Endothelial cell of hepatic sinusoid (primary cell): Measurements from ENCODE around the gene USB1.

ENCODE experiments used
- in situ Hi-C: cut with HindIII; loops from 2 replicates; pipeline ENCODE4 v1.10.0; 2017; ENCODE audit warnings: low sequenced_read_pairs

Gene USB1

DNA sequence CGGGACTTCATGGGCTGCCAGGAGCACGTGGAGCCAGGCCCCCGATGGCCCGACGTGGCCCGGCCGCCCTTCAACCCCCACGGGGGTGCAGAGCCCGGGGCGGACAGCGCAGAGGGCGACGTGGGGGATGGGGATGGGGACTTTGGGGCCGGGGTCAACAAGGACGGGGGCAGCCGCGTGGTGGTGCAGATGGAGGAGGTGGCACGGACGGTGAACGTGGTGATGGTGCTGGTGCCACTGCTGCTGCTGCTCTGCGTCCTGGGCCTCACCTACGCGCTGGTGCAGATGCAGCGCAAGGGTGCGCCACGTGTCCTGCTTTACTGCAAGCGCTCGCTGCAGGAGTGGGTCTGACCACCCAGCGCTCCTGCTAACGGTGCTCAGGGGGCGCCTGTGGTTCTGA is 43.9 kb downstream of the USB1 start:
- in situ Hi-C loops = no loop called here

- in situ Hi-C loops = no loop called here
These were observed 45.1 kb downstream of the USB1 start for GRCh38 chr16:58046054-58046881.

DNA sequence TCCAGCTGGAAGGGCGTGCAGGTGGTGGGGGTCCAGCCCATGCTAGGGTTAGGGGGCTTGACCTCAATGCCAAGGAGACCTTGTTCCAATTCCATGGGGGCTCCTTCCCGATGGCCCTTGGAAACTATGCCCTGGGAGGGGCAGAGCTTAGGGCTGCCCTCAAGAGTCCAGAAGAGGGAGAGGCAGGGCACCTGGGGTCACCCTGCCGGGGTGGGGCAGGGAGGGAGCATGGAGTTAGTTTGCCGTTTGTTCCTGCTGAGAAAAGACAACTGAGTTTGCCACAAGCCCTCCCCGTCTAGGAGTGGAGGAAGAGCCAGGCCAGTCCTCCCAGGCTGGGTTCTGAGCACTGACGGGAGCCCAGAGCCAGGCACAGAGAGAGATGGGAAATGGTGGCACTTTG is 45.7 kb downstream of the USB1 start:
- in situ Hi-C loops = no loop called here

- in situ Hi-C loops = no loop called here
These were observed 46.5 kb downstream of the USB1 start for GRCh38 chr16:58047557-58048348.

DNA sequence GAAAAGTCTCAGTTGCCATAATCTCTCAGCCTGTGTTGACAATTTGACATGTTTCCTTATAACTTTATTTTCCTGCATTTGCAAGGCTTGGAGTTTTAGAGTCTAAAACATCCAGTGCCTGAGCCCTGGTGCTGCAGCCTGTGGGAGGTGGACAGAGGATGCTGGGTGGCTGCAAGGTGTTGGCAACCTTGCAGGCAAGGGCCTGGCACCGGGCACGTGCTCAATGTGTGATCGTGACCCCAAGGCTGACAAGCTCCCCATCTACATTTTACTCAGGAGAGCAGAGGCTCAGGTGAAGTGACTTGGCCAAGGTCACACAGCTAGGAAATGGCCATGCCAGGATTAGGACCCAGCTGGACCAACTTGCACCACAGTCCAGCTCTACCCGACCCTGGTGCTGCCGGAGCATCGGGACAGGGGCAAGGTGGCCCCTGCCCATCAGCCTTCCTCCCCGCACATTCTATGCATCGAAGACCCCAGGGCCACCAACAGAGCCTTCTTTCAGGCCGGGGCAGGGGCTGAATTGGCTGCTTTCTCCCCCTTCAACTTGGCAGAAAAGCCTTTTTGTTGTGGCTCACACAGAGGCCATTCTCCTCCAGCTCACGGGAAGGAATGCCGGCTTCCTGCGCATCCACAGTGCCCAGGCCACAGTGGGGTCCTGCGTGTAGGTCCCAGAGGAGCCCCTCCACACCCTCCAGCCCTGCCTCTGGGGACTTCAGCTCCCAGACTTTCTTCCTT is 47.5 kb downstream of the USB1 start:
- in situ Hi-C loops = no loop called here

DNA sequence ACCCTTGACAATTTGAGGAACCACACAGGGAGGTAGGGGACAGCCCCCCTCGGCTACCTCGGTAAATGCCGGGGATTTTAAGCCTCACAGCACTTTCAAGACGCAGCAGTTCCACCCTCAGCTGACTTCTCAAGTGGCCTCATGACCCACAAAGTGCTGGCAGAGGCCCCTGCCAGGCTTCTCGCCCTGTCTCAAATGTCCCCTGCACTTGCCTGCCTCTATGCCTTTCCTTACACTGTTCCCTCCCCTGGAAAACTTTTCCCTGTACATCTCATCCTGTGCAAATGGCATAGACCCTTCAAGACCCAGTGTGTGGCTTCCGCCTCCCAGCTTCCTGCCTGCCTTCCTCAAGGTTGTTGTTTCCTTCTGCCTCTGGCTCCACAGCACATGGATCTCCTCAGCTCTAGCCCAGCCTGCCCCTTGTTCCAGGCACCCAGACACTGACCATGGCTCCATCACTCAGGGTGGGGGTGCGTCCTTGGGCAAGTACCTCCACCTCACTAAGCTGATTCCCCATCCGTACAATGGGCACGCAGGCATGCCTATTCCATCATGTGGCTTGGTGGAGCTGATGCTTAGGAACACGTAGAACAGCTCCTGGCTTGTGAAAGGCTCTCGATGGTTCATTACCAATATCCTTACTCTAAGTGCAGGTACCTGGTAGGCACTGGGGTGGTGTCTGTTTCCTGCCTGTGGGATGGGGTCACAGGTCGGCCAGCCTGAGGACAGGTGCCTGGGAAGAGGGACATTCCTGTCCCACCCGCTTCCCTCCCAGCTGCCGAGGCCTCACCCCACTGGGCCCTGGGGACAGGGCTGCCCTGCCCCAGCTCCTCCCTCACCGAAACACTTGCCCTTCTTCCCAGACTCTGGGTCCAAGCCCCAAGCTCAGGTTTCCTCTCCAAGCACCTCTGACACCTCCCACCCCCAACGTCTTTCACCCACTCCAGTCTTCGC is 48.3 kb downstream of the USB1 start:
- in situ Hi-C loops = no loop called here

DNA sequence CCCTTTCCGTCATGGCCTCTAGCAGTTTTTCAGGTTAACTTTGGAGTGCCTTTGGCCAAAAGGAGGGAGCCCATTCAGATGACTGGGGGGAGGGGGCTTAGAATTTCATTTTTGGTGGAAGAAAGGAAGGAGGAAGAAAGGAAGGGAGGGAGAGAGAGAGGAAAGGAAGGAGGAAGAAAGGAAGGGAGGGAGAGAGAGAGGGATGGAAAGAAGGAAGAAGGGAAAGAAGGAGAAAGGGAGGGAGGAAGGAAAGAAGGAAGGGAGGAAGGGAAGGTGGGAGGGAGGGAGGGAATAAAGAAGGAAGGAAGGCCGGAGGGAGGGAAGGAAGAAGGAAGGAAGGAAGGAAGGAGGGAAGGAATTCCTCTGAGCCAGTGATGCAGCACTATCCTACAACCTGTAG is 50.1 kb downstream of the USB1 start:
- in situ Hi-C loops = no loop called here

- in situ Hi-C loops = no loop called here
These were observed 50.8 kb downstream of the USB1 start for GRCh38 chr16:58051821-58052603.

GRCh38 chr16:58053682-58054005 is 52.4 kb downstream of the USB1 start:
- in situ Hi-C loops = no loop called here

GRCh38 chr16:58054289-58054688 is 53.1 kb downstream of the USB1 start:
- in situ Hi-C loops = no loop called here

DNA sequence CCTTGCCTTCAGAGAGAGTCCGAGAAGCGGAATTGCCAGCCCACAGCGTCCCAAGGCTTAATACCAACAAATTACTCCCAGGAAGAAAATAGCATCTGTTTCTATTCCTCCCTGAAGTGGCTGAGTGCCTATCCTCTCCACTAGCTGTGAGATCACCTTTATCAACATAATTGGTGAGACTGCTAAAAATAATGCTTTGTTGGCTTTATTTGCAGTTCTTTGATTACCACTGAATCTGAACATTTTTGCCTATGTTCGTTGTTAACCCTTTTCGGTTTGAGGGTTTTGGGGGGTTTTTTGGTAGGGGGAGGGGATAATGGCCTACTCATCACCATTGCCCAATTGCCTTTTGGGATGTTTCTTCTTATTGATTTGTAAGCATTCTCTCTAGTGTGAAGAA is 55.4 kb downstream of the USB1 start:
- in situ Hi-C loops = no loop called here

DNA sequence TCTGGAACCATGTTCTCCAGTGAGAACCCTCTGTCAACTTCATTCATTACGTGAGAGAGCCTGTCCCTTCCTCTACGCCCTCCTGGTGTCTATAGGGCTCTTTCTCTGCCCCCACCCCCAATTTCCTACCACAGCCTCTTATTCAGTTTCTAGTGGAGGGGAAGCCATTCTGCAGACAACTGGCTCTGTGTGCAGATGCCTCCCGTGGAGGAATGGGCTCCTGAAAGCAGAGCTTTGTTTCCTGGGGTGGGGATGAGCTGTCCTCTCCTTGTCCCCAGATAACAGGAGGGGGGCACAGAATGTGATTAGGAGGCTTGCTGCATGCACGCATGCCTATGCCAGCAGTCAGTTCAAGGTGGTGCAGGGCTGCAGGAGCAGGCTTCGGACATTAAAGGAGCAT is 55.9 kb downstream of the USB1 start:
- in situ Hi-C loops = no loop called here

GRCh38 chr16:58057784-58058183 is 56.6 kb downstream of the USB1 start:
- in situ Hi-C loops = no loop called here

GRCh38 chr16:58062821-58063220 is 61.6 kb downstream of the USB1 start:
- in situ Hi-C loops = no loop called here

DNA sequence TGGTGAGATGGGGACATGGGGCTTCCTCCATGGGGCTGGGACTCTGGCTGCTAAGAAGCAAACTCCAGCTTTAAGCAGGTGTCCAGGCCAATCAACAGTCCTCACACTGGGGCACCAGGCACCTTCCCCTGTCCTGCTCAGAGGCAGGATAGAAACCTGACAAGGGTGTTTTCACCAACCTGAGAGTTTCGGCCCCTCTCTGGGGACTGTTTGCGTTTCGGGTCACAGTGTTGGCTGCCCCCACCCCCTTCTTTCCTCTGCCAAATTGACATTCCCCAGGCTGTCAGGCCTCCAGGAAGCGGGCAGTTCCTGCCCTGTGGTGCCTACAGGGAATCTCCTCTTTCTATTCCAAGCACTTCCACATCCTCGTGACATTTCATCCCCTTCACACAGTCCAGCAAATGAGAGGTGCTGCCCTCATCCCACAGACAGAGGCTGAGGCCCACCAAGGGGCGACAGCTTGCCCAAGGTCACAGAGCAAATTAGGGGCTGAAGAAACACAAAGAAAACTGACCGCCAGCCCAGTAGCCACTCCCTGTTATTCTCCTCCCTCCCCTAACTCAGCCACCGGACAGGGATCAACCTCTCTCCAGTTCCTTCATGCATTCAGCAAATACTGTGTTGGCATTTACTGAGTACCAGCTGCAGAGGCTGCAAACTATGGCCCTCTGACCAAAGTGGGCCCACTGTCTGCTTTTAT is 62.3 kb downstream of the USB1 start:
- in situ Hi-C loops = no loop called here

DNA sequence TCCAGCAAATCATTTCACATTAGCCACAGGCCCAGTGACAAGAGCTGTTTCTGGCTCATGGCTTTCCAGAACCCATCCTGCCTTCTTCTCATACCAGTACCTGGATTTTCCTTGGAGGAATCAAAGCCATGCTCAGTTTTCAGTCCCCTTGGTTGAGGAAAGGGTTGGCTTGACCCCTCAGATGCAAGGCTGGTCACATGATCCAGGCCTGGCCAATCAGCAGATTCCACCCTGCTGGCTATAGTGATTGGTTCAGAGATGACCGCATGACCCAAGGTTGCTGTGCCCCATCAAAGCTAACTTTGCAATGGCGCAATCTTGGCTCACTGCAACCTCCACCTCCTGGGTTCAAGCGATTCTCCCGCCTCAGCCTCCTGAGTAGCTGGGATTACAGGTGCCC is 69.4 kb downstream of the USB1 start:
- in situ Hi-C loops = no loop called here
